CD4-positive, alpha-beta T cell (primary cell): Measurements from ENCODE around the gene UNC45A. TPM values are rescaled to one million over a fixed set of nuclear protein-coding genes. Genes with fewer than 3 reads are reported as not detected.

Experiments
- ATAC-seq: fragments of 200-7000 bp; cut with Tn5 transposase; one replicate; pipeline ENCODE4 v1.10.0; 2022; ENCODE audit warnings: mild to moderate bottlenecking; ENCODE audit not compliant: poor library complexity
- CTCF ChIA-PET: fragments of 350-600 bp; sonication (Branson Sonifier 250); formaldehyde crosslinking; loops from one replicate; lab custom pipeline; 2021; ENCODE audit warnings: antibody characterized with exemption, inconsistent platforms; lab: Charles Lee
- POLR2A ChIA-PET: fragments of 350-600 bp; sonication (Branson Sonifier 250); formaldehyde crosslinking; loops from one replicate; lab custom pipeline; 2021; ENCODE audit warnings: antibody characterized with exemption, inconsistent platforms; lab: Charles Lee
- DNase-seq, 14 experiments: peaks; one replicate each; pipeline ENCODE4 v3.0.0-alpha.2; 2013 to 2020; ENCODE audit warnings: mixed read lengths in 2 of 14
- H3K27ac ChIP-seq, 2 donors: one replicate each; pipeline versions ENCODE4 v1.5.1 to v1.7.0; 2013; ENCODE audit warnings: low read length in 2 of 2, low read depth in 1 of 2, mild to moderate bottlenecking in 1 of 2
- H3K27me3 ChIP-seq, 2 experiments: 1 replicate in 1 of 2; 2 replicates in 1 of 2; pipeline versions ENCODE4 v1.6.1 to v1.7.0; 2013; ENCODE audit warnings: low read length in 2 of 2, control low read depth in 1 of 2, mild to moderate bottlenecking in 1 of 2, moderate library complexity in 1 of 2; ENCODE audit not compliant: insufficient read depth in 2 of 2, control insufficient read depth in 1 of 2
- H3K36me3 ChIP-seq: one replicate; pipeline ENCODE4 v1.6.1; 2013; ENCODE audit warnings: low read length, control low read depth; ENCODE audit not compliant: insufficient read depth
- H3K4me1 ChIP-seq: one replicate; pipeline ENCODE4 v1.6.1; 2013; ENCODE audit warnings: low read length, control low read depth; ENCODE audit not compliant: insufficient read depth
- H3K4me3 ChIP-seq: one replicate; pipeline ENCODE4 v1.5.1; 2013; ENCODE audit warnings: mild to moderate bottlenecking, low read length, moderate library complexity
- H3K9me3 ChIP-seq, 2 experiments: 1 replicate in 1 of 2; 2 replicates in 1 of 2; pipeline versions ENCODE4 v1.6.1 to v1.7.0; 2013; ENCODE audit warnings: low read length in 2 of 2, mild to moderate bottlenecking in 2 of 2, control low read depth in 1 of 2, moderate library complexity in 1 of 2; ENCODE audit not compliant: control insufficient read depth in 1 of 2, insufficient read depth in 1 of 2
- H3K27ac Mint-ChIP-seq: one replicate; pipeline ENCODE4 v1.8.0; 2020; ENCODE audit warnings: mixed read lengths
- H3K27me3 Mint-ChIP-seq: one replicate; pipeline ENCODE4 v1.8.0; 2021; ENCODE audit warnings: mixed read lengths
- H3K36me3 Mint-ChIP-seq: one replicate; pipeline ENCODE4 v1.8.0; 2021; ENCODE audit warnings: low read depth, mixed read lengths
- H3K4me1 Mint-ChIP-seq: one replicate; pipeline ENCODE4 v1.8.0; 2021; ENCODE audit warnings: low read depth, mixed read lengths
- H3K4me3 Mint-ChIP-seq: one replicate; pipeline ENCODE4 v1.8.0; 2020; ENCODE audit warnings: mild to moderate bottlenecking, mixed read lengths
- H3K9me3 Mint-ChIP-seq: one replicate; pipeline ENCODE4 v1.8.0; 2020; ENCODE audit warnings: mixed read lengths
- CTCF ChIP-seq: fragments of 200-600 bp; IDR thresholded peaks from one replicate; pipeline ENCODE4 v1.8.0; 2022; ENCODE audit warnings: antibody characterized with exemption, mild to moderate bottlenecking
- intact Hi-C, 2 experiments: fragments of 100-400 bp; cut with DNase I in 1 of 2; cut with micrococcal nuclease in 1 of 2; formaldehyde crosslinking; loops; one replicate each; pipeline versions ENCODE4 v1.15.1 to v1.9.0; 2023 to 2025; cut with DNase I, micrococcal nuclease
- total RNA-seq, 174 experiments: library from RNA in 2 of 174; stranded (reverse) in 2 of 174; gene quantifications; one replicate each; pipeline ENCODE4 v1.2.3 and lab custom pipeline; 2021 to 2026

The UNC45A gene
- total RNA-seq, 2 experiments from 2014 or later = 17.6 to 18.9 TPM

GRCh38 chr15:90892023-90892422, 43.1 kb upstream of the UNC45A start:
- no peaks in the 10 kb centered on the region for H3K9me3 Mint-ChIP-seq
- intact Hi-C loops = no loop called here
- H3K36me3 ChIP-seq = no peaks in the 10 kb centered on the region
- no peaks in the 10 kb centered on the region for H3K4me1 Mint-ChIP-seq
- H3K4me3 Mint-ChIP-seq = no peak overlapping the region
- TF ChIP-seq CTCF = no peak
- ATAC-seq = no peak
- DNase-seq = no peak
- H3K27ac Mint-ChIP-seq = no peak overlapping the region
- ChIA-PET POLR2A (no interaction called here), CTCF (no interaction called here)
- no peaks in the 10 kb centered on the region for H3K27me3 ChIP-seq
- no peaks in the 10 kb centered on the region for H3K4me1 ChIP-seq
- no peaks in the 10 kb centered on the region for H3K36me3 Mint-ChIP-seq
- no peak overlapping the region for H3K4me3 ChIP-seq
- no peaks in the 10 kb centered on the region for H3K27me3 Mint-ChIP-seq
- H3K9me3 ChIP-seq = no peaks in the 10 kb centered on the region
- H3K27ac ChIP-seq = no peak overlapping the region

GRCh38 chr15:90892498-90893174, 42.4 kb upstream of the UNC45A start:
- Histone ChIP-seq H3K9me3 (no peaks in the 10 kb centered on the region), H3K36me3 (no peaks in the 10 kb centered on the region), H3K4me3 (no peak overlapping the region), H3K27ac (no peak overlapping the region), H3K4me1 (no peaks in the 10 kb centered on the region), H3K27me3 (no peaks in the 10 kb centered on the region)
- no peak for ATAC-seq
- H3K4me3 Mint-ChIP-seq = no peak overlapping the region
- no peak overlapping the region for H3K27ac Mint-ChIP-seq
- TF ChIP-seq CTCF = no peak
- no peaks in the 10 kb centered on the region for H3K4me1 Mint-ChIP-seq
- H3K36me3 Mint-ChIP-seq = no peaks in the 10 kb centered on the region
- H3K27me3 Mint-ChIP-seq = no peaks in the 10 kb centered on the region
- no peaks in the 10 kb centered on the region for H3K9me3 Mint-ChIP-seq
- ChIA-PET POLR2A (interaction anchor here (0.9 kb wide), 1 partner anchor 10 kb away, joined by 3 read pairs; the partner anchor contains the start of gene MAN2A2), CTCF (no interaction called here)
- intact Hi-C loops = no loop called here
- DNase-seq = no peak

DNA sequence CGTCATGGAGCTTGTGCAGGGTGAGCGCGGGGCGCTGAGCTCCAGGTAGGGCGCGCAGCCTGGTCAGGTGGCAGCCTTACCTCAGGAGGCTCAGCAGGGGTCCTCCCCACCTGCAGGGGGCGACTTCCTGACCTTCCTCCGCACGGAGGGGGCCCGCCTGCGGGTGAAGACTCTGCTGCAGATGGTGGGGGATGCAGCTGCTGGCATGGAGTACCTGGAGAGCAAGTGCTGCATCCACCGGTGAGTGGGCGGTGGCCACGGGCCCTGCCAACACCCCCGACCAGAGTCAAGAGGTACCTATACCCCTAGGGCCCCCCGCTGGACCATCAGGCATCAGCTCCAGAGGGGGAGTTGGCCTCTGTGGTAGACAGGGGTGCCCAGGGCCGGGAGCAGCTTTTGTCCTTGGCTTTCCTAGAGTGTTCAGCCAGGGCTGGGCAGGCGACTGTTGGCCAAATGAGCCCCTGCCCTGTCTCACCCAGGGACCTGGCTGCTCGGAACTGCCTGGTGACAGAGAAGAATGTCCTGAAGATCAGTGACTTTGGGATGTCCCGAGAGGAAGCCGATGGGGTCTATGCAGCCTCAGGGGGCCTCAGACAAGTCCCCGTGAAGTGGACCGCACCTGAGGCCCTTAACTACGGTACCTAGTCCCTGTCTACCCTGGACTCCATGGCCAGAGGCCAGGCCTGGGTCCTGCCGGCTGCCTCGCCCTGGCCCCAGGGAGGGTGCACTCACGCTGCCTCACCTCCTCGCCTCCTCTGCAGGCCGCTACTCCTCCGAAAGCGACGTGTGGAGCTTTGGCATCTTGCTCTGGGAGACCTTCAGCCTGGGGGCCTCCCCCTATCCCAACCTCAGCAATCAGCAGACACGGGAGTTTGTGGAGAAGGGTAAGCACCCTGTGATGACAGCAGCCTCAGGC, 41.7 kb upstream of the UNC45A start:
- Mint-ChIP-seq H3K27me3 (no peaks in the 10 kb centered on the region), H3K4me3 (no peak overlapping the region), H3K36me3 (no peaks in the 10 kb centered on the region), H3K4me1 (no peaks in the 10 kb centered on the region), H3K9me3 (no peaks in the 10 kb centered on the region), H3K27ac (no peak overlapping the region)
- intact Hi-C loops = no loop called here
- POLR2A ChIA-PET = interaction anchor here (0.9 kb wide), 1 partner anchor 9 kb away, joined by 3 read pairs; the partner anchor contains the start of gene MAN2A2
- DNase-seq (no peak), ATAC-seq (no peak)
- no peaks in the 10 kb centered on the region for H3K9me3 ChIP-seq
- no peaks in the 10 kb centered on the region for H3K27me3 ChIP-seq
- no peaks in the 10 kb centered on the region for H3K4me1 ChIP-seq
- no peak for TF ChIP-seq CTCF
- no peak overlapping the region for H3K4me3 ChIP-seq
- CTCF ChIA-PET = no interaction called here
- H3K36me3 ChIP-seq = no peaks in the 10 kb centered on the region
- H3K27ac ChIP-seq = no peak overlapping the region
